ENCODE results near the gene CUX1.

The CUX1 gene

GRCh38 chr7:101902680-101903514, 85.5 kb downstream of the CUX1 start:
- Histone ChIP-seq H3K27me3 (ENCODE audit: insufficient read depth, low read depth) (no peaks in the 10 kb centered on the region), H3K27ac (no peak overlapping the region), H3K4me3 (IDR thresholded peaks at IDR 0.05; ENCODE audit: insufficient read depth, low read depth, low read length) (no peak overlapping the region), H3K36me3 (ENCODE audit: insufficient read depth) (no peaks in the 10 kb centered on the region), H3K79me2 (ENCODE audit: insufficient read depth, low read depth) (peaks cover 16% of the 10 kb centered on the region; the same call in 1 of the 2 replicates), H4K20me1 (ENCODE audit: insufficient read depth) (no peaks in the 10 kb centered on the region), H2AFZ (ENCODE audit: low read depth) (no peak overlapping the region), H3K4me2 (no peak overlapping the region), H3K9ac (no peak overlapping the region), H3K4me1 (ENCODE audit: low read depth, poor library complexity, severe bottlenecking) (no peaks in the 10 kb centered on the region)
- TF ChIP-seq CTCF (conservative IDR thresholded peaks at IDR 0.05; ENCODE audit: low read depth, low read length), result no peak

DNA sequence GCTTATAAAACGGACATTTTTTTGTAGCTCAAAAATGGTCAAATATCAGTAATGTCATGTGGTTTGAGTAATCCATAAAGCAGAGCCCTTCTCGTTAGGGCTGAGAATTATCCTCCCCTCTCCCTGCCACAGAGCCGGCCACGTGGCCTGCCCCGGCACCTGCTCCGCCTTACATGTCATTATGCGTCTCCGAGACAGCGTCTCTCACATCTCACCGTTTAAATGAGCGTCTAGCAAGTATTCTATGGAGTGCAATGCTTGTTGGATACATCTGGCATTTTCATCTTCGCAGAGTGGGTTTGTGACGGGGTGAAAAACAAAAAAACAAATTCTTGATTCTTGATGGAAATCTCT, 86.1 kb downstream of the CUX1 start:
- Histone ChIP-seq H3K4me1 (ENCODE audit: low read depth, poor library complexity, severe bottlenecking) (peaks cover under 1% of the 10 kb centered on the region), H2AFZ (ENCODE audit: low read depth) (no peak overlapping the region), H3K79me2 (ENCODE audit: insufficient read depth, low read depth) (peaks cover 16% of the 10 kb centered on the region; the same call in 1 of the 2 replicates), H3K4me2 (no peak overlapping the region), H3K4me3 (IDR thresholded peaks at IDR 0.05; ENCODE audit: insufficient read depth, low read depth, low read length) (no peak overlapping the region), H3K27me3 (ENCODE audit: insufficient read depth, low read depth) (no peaks in the 10 kb centered on the region), H3K9ac (no peak overlapping the region), H3K27ac (no peak overlapping the region), H3K36me3 (ENCODE audit: insufficient read depth) (no peaks in the 10 kb centered on the region), H4K20me1 (ENCODE audit: insufficient read depth) (no peaks in the 10 kb centered on the region)
- no peak for TF ChIP-seq CTCF (conservative IDR thresholded peaks at IDR 0.05; ENCODE audit: low read depth, low read length)

DNA sequence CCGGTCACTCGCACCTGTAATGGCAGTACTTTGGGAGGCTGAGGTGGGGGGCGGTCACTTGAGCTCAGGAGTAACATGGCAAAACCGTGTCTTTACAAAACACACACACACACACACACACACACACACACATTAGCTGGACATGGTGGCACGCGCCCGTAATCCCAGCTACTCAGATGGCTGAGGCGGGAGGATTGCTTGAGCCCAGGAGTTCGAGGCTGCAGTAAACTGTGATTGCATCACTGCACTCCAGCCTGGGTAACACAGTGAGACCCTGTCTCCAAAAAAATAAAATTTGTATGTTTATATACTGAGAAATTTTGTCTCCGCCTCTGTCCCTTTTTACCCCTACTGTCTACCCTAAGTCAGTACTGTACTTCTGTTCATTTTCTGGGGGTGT, 86.6 kb downstream of the CUX1 start:
- H3K36me3 ChIP-seq (ENCODE audit: insufficient read depth), result no peaks in the 10 kb centered on the region
- peaks cover 3% of the 10 kb centered on the region for H3K4me1 ChIP-seq (ENCODE audit: low read depth, poor library complexity, severe bottlenecking)
- no peak overlapping the region for H3K4me2 ChIP-seq
- H3K9ac ChIP-seq, result no peak overlapping the region
- no peaks in the 10 kb centered on the region for H4K20me1 ChIP-seq (ENCODE audit: insufficient read depth)
- no peak overlapping the region for H2AFZ ChIP-seq (ENCODE audit: low read depth)
- H3K27me3 ChIP-seq (ENCODE audit: insufficient read depth, low read depth), result no peaks in the 10 kb centered on the region
- H3K4me3 ChIP-seq (IDR thresholded peaks at IDR 0.05; ENCODE audit: insufficient read depth, low read depth, low read length), result no peak overlapping the region
- no peak overlapping the region for H3K27ac ChIP-seq
- TF ChIP-seq CTCF (conservative IDR thresholded peaks at IDR 0.05; ENCODE audit: low read depth, low read length), result no peak
- peaks cover 16% of the 10 kb centered on the region; the same call in 1 of the 2 replicates for H3K79me2 ChIP-seq (ENCODE audit: insufficient read depth, low read depth)

GRCh38 chr7:101905203-101905865, 87.9 kb downstream of the CUX1 start:
- no peak overlapping the region for H3K4me3 ChIP-seq (IDR thresholded peaks at IDR 0.05; ENCODE audit: insufficient read depth, low read depth, low read length)
- H2AFZ ChIP-seq (ENCODE audit: low read depth), result no peak overlapping the region
- no peaks in the 10 kb centered on the region for H4K20me1 ChIP-seq (ENCODE audit: insufficient read depth)
- H3K4me2 ChIP-seq, result no peak overlapping the region
- H3K36me3 ChIP-seq (ENCODE audit: insufficient read depth), result no peaks in the 10 kb centered on the region
- H3K4me1 ChIP-seq (ENCODE audit: low read depth, poor library complexity, severe bottlenecking), result peaks cover 3% of the 10 kb centered on the region
- no peak overlapping the region for H3K27ac ChIP-seq
- no peak for TF ChIP-seq CTCF (conservative IDR thresholded peaks at IDR 0.05; ENCODE audit: low read depth, low read length)
- H3K9ac ChIP-seq, result no peak overlapping the region
- no peaks in the 10 kb centered on the region for H3K27me3 ChIP-seq (ENCODE audit: insufficient read depth, low read depth)
- peaks cover 21% of the 10 kb centered on the region; the same call in 1 of the 2 replicates for H3K79me2 ChIP-seq (ENCODE audit: insufficient read depth, low read depth)

Measured in KMS-11 (cell line).